ENCODE data around the gene WARS2. TPM values are rescaled to one million over a fixed set of nuclear protein-coding genes. Genes with fewer than 3 reads are reported as not detected.

WARS2 gene
- total RNA-seq, 4 donors from 2014 or later = 4.6 to 18.6 (median 10.3) TPM

DNA sequence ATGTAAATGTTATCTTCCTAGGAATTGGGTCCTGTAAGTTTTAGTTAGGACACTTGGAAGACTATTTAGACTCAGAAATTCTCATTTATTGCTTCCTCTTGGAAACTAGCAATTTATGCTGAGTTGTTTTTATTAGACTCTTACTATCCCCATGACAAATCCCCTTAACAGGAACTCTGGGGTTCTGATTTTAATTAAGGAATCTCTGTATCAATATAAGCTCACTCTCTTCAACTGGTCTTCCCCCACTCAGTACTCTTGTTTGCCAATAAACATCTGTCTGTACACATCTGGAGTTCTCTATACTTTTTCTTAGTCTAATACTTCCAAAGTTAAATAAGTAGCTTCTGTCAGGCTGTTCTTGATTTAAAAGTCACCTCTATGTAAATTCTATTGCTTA lies 88.2 kb downstream of the WARS2 start:
- H3K27me3 ChIP-seq = no peaks in the 10 kb centered on the region
- no peak overlapping the region for H3K27ac ChIP-seq
- DNase-seq = no peak
- H3K36me3 ChIP-seq = no peaks in the 10 kb centered on the region
- TF ChIP-seq POLR2AphosphoS5 (IDR thresholded peaks at IDR 0.05) (no peak), EP300 (IDR thresholded peaks at IDR 0.05; ENCODE audit: low read depth) (no peak), POLR2A (IDR thresholded peaks at IDR 0.05) (no peak), CTCF (IDR thresholded peaks at IDR 0.05) (no peak)
- no peak overlapping the region for H3K4me3 ChIP-seq
- H3K9me3 ChIP-seq = no peaks in the 10 kb centered on the region
- intact Hi-C loops (cut with DNase I; ENCODE audit: low total_unique reads) (no loop called here), in situ Hi-C loops (cut with MboI; ENCODE audit: low pct_ligation_motif_present in 1 of 4, low pct_unique_long_range_greater_than_20kb in 1 of 4, low sequenced_read_pairs in 3 of 4) (no loop called here)
- peaks cover 0 to 3% (median 0%) of the 10 kb centered on the region in 4 donors for H3K4me1 ChIP-seq

DNA sequence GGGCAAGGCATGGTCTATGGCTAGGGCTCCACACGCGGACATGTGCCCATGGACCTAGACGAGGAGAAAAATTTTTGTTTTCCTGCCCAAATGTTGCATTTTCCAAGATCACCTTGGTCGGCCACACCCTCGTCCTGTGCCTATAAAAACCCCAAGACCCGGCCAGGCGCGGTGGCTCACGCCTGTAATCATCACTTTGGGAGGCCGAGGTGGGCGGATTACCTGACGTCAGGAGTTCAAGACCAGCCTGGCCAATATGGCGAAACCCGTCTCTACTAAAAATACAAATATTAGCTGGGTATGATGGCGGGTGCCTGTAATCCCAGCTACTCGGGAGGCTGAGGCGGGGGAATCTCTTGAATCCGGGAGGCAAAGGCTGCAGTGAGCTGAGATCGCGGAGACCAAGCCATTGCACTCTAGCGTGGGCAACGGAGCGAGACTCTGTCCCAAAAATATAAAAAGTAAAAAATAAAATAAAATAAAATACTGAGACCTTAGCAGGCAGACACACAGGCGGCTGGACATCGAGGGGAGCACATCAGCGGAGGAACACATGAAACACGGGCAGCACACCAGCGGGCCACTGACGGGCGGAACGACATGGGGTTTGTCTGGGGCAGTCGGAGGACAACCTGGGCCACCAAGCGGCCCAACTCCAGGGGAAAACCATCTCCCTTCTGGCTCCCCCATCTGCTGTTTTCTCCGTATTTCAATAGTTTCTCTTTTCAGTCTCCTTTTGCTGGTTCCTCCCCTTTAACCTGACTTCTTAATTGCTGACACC lies 91.6 kb downstream of the WARS2 start:
- TF ChIP-seq POLR2AphosphoS5 (IDR thresholded peaks at IDR 0.05) = no peak
- TF ChIP-seq CTCF (IDR thresholded peaks at IDR 0.05) = no peak

GRCh38 chr1:119046785-119047438 lies 93.5 kb downstream of the WARS2 start:
- Histone ChIP-seq H3K9me3 (no peaks in the 10 kb centered on the region), H3K27me3 (no peaks in the 10 kb centered on the region), H3K4me3 (no peak overlapping the region), H3K4me1 (peaks cover 0 to 4% (median 0%) of the 10 kb centered on the region in 4 donors), H3K36me3 (no peaks in the 10 kb centered on the region), H3K27ac (peak overlapping the region in 3 of 4 donors; percentile 15 to 30 (median 26))
- WGBS, 2 donors (ENCODE audit: low coverage in 1 of 2) = 76 to 80% methylated on average over 5 of the region's 5 CpGs
- in situ Hi-C loops (cut with MboI; ENCODE audit: low pct_ligation_motif_present in 1 of 4, low pct_unique_long_range_greater_than_20kb in 1 of 4, low sequenced_read_pairs in 3 of 4) = no loop called here
- intact Hi-C loops (cut with DNase I; ENCODE audit: low total_unique reads) = no loop called here
- TF ChIP-seq POLR2A (IDR thresholded peaks at IDR 0.05) (no peak), POLR2AphosphoS5 (IDR thresholded peaks at IDR 0.05) (no peak), EP300 (IDR thresholded peaks at IDR 0.05; ENCODE audit: low read depth) (no peak), CTCF (IDR thresholded peaks at IDR 0.05) (no peak)
- DNase-seq = no peak

More for the DNA sequence above, 91.6 kb downstream of the WARS2 start:
- Histone ChIP-seq H3K9me3 (no peaks in the 10 kb centered on the region), H3K4me1 (peaks cover 0 to 4% (median 0%) of the 10 kb centered on the region in 4 donors), H3K4me3 (no peak overlapping the region), H3K27me3 (no peaks in the 10 kb centered on the region), H3K36me3 (no peaks in the 10 kb centered on the region), H3K27ac (no peak overlapping the region)
- intact Hi-C loops (cut with DNase I; ENCODE audit: low total_unique reads) (no loop called here), in situ Hi-C loops (cut with MboI; ENCODE audit: low pct_ligation_motif_present in 1 of 4, low pct_unique_long_range_greater_than_20kb in 1 of 4, low sequenced_read_pairs in 3 of 4) (no loop called here)
- DNase-seq = no peak
- 94 to 96% methylated on average over 13 to 34 of the region's 34 CpGs for WGBS, 2 donors (ENCODE audit: low coverage in 1 of 2)

- H3K36me3 ChIP-seq = no peaks in the 10 kb centered on the region
- in situ Hi-C loops (cut with MboI; ENCODE audit: low pct_ligation_motif_present in 1 of 4, low pct_unique_long_range_greater_than_20kb in 1 of 4, low sequenced_read_pairs in 3 of 4) (no loop called here), intact Hi-C loops (cut with DNase I; ENCODE audit: low total_unique reads) (no loop called here)
- no peak overlapping the region for H3K4me3 ChIP-seq
- no peak for DNase-seq
- TF ChIP-seq EP300 (IDR thresholded peaks at IDR 0.05; ENCODE audit: low read depth) = no peak
- no peak for TF ChIP-seq POLR2AphosphoS5 (IDR thresholded peaks at IDR 0.05)
- TF ChIP-seq CTCF (IDR thresholded peaks at IDR 0.05) = no peak
- TF ChIP-seq POLR2A (IDR thresholded peaks at IDR 0.05) = no peak
- 83 to 95% methylated on average over 3 to 7 of the region's 7 CpGs for WGBS, 2 donors (ENCODE audit: low coverage in 1 of 2)
- H3K9me3 ChIP-seq = no peaks in the 10 kb centered on the region
- H3K4me1 ChIP-seq = peaks cover 0 to 4% (median 0%) of the 10 kb centered on the region in 4 donors
- H3K27ac ChIP-seq = peak overlapping the region in 3 of 4 donors; percentile 15 to 30 (median 26)
- H3K27me3 ChIP-seq = no peaks in the 10 kb centered on the region
These were observed 94.0 kb downstream of the WARS2 start for GRCh38 chr1:119046429-119046784.
